ENCODE data around the gene IFITM1.
"Not testable (repeated sequence)": the region's sequence is repeated elsewhere in the genome, so short reads cannot be mapped to it uniquely, and the experiment has no call there.

Gene IFITM1

DNA sequence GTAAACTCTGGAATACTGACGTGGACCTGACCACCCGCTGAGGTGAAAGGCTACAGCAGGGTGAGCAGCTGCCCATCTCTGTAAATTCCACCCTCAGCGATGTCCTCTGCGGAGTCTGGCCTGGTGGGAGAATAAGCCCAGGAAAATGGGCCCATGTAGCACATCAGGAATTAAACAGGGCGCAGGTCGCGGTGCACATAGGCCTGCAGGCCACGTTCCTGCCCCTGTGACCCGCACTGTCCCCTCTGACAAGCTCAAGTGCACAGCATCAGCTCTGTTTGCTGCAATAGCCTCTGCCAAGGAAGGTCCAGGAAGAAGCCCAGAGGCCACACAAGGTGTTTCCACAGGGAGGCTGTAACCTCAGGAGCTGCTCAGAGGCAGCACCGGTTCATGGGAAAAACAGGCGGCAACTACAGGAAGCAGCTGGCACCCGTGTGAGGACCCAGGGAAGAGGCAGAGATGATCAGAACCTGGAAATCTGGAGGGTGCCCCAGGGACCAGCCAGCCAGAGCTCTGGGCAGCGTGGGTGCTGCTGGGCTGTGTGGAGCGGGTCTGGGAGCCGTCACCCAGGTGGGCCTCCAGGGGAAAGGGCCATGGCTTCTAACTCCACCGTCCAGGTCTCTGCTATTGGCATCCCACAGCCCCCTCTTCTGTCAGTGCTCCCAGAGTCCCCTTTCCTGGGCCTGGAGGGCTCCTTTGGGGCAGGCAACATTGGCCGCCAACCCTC is 7.0 kb upstream of the IFITM1 start:
- Histone ChIP-seq H3K9ac (ENCODE audit: low read length) (no peak overlapping the region), H3K9me2 (ENCODE audit: low read depth, low read length) (no peaks in the 10 kb centered on the region), H3F3A (ENCODE audit: insufficient read depth, low read length) (no peaks in the 10 kb centered on the region), H2AFZ (ENCODE audit: low read length) (no peak overlapping the region), H3K9me3 (ENCODE audit: low read length) (no peaks in the 10 kb centered on the region), H3K4me1 (ENCODE audit: insufficient read depth, low read length, severe bottlenecking) (peaks cover 7% of the 10 kb centered on the region), H3K27ac (ENCODE audit: low read depth, low read length, poor library complexity, severe bottlenecking) (no peak overlapping the region), H4K20me1 (ENCODE audit: insufficient read depth, low read length) (no peaks in the 10 kb centered on the region), H3K4me2 (ENCODE audit: low read length) (no peak overlapping the region), H3K79me2 (ENCODE audit: insufficient read depth, low read length) (no peaks in the 10 kb centered on the region), H3K4me3 (ENCODE audit: low read depth, low read length, poor library complexity, severe bottlenecking) (no peak overlapping the region), H3K27me3 (ENCODE audit: insufficient read depth, low read length) (peaks cover 3% of the 10 kb centered on the region), H3K36me3 (ENCODE audit: insufficient read depth, low read length) (no peaks in the 10 kb centered on the region)
- TF ChIP-seq, protein P1, sequence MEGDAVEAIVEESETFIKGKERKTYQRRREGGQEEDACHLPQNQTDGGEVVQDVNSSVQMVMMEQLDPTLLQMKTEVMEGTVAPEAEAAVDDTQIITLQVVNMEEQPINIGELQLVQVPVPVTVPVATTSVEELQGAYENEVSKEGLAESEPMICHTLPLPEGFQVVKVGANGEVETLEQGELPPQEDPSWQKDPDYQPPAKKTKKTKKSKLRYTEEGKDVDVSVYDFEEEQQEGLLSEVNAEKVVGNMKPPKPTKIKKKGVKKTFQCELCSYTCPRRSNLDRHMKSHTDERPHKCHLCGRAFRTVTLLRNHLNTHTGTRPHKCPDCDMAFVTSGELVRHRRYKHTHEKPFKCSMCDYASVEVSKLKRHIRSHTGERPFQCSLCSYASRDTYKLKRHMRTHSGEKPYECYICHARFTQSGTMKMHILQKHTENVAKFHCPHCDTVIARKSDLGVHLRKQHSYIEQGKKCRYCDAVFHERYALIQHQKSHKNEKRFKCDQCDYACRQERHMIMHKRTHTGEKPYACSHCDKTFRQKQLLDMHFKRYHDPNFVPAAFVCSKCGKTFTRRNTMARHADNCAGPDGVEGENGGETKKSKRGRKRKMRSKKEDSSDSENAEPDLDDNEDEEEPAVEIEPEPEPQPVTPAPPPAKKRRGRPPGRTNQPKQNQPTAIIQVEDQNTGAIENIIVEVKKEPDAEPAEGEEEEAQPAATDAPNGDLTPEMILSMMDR (IDR thresholded peaks at IDR 0.05; ENCODE audit: low read length): no peak
- TF ChIP-seq EZH2 (IDR thresholded peaks at IDR 0.05; ENCODE audit: borderline replicate concordance, low read length): no peak

DNA sequence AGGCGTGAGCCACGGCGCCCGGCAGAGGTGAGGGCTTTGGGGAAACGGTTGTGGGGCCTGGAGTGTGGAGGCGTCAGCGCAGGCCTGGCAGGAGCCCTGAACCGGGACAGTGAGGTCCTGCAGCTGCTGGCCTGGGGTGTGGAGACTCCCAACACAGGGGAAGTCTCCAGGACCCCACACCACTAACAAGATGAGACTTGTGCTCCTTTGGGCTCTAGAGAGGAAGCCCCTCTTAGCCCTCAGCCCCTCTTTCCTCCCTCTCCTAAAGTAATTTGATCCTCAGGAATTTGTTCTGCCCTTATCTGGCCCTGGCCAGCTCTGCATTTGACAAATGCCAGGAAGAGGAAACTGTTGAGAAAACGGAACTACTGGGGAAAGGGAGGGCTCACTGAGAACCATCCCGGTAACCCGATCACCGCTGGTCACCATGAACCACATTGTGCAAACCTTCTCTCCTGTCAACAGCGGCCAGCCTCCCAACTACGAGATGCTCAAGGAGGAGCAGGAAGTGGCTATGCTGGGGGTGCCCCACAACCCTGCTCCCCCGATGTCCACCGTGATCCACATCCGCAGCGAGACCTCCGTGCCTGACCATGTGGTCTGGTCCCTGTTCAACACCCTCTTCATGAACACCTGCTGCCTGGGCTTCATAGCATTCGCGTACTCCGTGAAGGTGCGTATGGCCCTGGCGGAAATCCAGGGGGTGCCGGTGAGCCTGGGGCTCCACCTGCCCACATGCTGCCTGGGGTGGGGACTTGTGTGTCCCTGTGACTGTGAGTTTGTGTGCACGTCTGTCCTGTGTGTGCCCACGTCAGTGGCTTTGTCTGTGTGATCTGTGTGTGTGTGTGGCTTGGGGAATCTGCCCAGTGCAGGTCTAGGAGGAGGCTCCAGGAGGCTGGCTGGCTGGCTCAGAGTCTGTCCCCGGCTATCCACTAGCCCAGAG is 5.8 kb upstream of the IFITM1 start, which contains the start of gene IFITM2:
Gene IFITM2, plus strand, starts transcription at position 51 of the 943 bp plus-strand sequence. Its CDS starts 377 bp downstream, at position 428.
- H3K4me1 ChIP-seq (ENCODE audit: insufficient read depth, low read length, severe bottlenecking); H3F3A ChIP-seq (ENCODE audit: insufficient read depth, low read length); H3K27ac ChIP-seq (ENCODE audit: low read depth, low read length, poor library complexity, severe bottlenecking); H2AFZ ChIP-seq (ENCODE audit: low read length); H4K20me1 ChIP-seq (ENCODE audit: insufficient read depth, low read length); H3K27me3 ChIP-seq (ENCODE audit: insufficient read depth, low read length); H3K36me3 ChIP-seq (ENCODE audit: insufficient read depth, low read length); H3K9me2 ChIP-seq (ENCODE audit: low read depth, low read length); H3K9me3 ChIP-seq (ENCODE audit: low read length); H3K79me2 ChIP-seq (ENCODE audit: insufficient read depth, low read length): not testable (repeated sequence)
- H3K4me2 ChIP-seq (ENCODE audit: low read length): peak within 1 kb of the TSS; percentile 42; the same call in 1 of the 2 replicates
- peak within 1 kb of the TSS; percentile 18; the same call in 1 of the 2 replicates for H3K9ac ChIP-seq (ENCODE audit: low read length)
- H3K4me3 ChIP-seq (ENCODE audit: low read depth, low read length, poor library complexity, severe bottlenecking): peak within 1 kb of the TSS; percentile 50

DNA sequence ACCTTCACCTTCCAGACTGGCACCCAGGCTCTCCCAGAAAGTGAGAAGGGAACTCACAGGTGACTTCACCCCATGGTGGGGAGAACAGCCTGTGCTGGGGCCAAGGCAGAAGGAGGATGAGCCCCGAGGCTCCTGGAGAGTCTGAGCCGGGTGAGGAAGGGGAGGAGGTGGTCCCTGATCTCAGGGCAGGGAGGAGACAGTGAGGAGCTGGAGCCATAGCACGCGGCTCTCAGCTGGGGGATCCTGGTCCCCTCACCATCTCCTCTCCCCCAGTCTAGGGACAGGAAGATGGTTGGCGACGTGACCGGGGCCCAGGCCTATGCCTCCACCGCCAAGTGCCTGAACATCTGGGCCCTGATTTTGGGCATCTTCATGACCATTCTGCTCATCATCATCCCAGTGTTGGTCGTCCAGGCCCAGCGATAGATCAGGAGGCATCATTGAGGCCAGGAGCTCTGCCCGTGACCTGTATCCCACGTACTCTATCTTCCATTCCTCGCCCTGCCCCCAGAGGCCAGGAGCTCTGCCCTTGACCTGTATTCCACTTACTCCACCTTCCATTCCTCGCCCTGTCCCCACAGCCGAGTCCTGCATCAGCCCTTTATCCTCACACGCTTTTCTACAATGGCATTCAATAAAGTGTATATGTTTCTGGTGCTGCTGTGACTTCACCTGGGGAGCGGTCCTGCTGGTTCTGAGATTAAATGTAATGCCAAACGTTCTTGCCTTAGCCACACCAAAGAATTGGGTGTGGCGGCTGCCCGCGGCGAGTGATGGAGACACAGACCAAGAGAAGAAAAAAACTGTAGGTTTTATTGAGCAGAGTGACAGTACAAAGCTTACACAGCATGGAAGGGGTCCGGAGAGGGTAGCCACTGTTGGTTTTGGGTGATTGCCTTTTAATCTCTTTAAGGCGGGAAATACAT is 4.8 kb upstream of the IFITM1 start:
- H3K4me1 ChIP-seq (ENCODE audit: insufficient read depth, low read length, severe bottlenecking): peaks cover 14% of the 10 kb centered on the region
- H3K27ac ChIP-seq (ENCODE audit: low read depth, low read length, poor library complexity, severe bottlenecking); H3K4me3 ChIP-seq (ENCODE audit: low read depth, low read length, poor library complexity, severe bottlenecking): not testable (repeated sequence)

DNA sequence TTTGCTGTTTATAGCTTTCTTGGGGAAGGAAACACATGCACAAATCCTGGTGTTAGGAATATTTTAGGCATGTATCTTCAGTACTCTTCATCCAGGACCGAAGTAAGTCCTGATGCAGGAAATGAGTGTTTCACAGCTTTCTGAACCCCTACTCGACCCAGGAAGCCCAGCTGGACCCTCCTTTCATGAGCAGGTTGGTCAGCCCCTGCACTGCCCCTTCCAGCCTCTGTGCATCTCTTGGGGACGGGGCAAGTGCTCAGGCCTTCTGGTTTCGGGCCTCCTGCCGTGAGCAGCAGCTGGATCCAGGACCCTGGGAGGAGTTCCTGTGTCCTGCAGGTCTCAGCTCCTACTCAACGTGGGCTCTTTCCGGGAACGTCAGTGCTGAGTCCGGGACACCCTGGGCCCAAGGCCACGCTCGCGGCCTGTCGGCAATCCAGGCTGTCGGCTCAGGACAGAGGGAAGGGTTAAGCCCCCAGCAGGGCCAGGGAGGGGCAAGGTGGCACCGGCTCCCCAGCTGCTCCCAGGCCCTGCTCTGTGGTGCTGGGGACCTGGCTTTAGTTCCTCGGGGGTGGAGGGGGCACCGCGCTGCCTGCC is 3.8 kb upstream of the IFITM1 start:
- not testable (repeated sequence) for H3K4me2 ChIP-seq (ENCODE audit: low read length)

More for the DNA sequence above, 4.8 kb upstream of the IFITM1 start:
- not testable (repeated sequence) for H3K27me3 ChIP-seq (ENCODE audit: insufficient read depth, low read length); H3K36me3 ChIP-seq (ENCODE audit: insufficient read depth, low read length); H2AFZ ChIP-seq (ENCODE audit: low read length); H3F3A ChIP-seq (ENCODE audit: insufficient read depth, low read length); H3K9ac ChIP-seq (ENCODE audit: low read length); H4K20me1 ChIP-seq (ENCODE audit: insufficient read depth, low read length); H3K9me2 ChIP-seq (ENCODE audit: low read depth, low read length); H3K4me2 ChIP-seq (ENCODE audit: low read length); H3K9me3 ChIP-seq (ENCODE audit: low read length); H3K79me2 ChIP-seq (ENCODE audit: insufficient read depth, low read length)

DNA sequence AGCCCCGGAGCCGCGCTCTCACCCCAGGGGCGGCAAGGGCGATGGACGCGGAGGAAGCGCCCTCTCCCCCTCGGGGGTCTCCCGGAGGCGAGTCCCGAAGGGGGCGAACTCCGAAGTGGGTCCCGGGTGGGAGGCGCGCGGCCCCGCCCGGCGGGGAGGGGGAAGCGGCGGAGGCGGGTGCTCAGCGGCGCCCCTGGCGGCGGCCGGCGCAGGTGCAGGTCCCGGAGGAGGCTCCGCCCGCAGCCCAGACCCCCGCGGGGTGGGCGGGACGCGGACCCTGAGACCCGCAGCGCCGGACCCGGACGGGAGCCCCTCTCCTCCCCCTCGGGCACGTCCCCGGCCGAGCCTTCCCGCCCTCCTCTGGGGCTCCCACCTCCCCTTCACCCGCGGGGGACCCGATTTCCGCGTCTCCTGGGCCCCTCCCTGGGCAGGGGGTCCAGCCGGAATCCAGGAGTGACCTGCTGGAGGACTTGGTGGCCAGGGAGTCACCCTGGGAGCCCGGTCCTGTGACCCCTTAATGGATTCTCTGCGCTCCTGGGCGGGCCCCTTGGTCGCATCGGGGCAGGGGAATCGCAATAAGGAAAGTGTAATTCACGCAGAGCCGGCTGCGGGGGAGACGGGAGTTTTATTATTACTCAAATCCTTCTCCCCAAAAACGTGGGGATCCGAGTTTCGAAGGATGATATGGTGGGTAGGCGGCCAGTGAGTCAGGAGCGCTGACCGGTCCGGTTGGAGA is 2.7 kb upstream of the IFITM1 start:
- H3K4me2 ChIP-seq (ENCODE audit: low read length); H3K9me3 ChIP-seq (ENCODE audit: low read length); H3K79me2 ChIP-seq (ENCODE audit: insufficient read depth, low read length); H2AFZ ChIP-seq (ENCODE audit: low read length); H4K20me1 ChIP-seq (ENCODE audit: insufficient read depth, low read length); H3K9me2 ChIP-seq (ENCODE audit: low read depth, low read length); H3K27me3 ChIP-seq (ENCODE audit: insufficient read depth, low read length); H3K36me3 ChIP-seq (ENCODE audit: insufficient read depth, low read length); H3F3A ChIP-seq (ENCODE audit: insufficient read depth, low read length); H3K27ac ChIP-seq (ENCODE audit: low read depth, low read length, poor library complexity, severe bottlenecking); H3K4me3 ChIP-seq (ENCODE audit: low read depth, low read length, poor library complexity, severe bottlenecking); H3K9ac ChIP-seq (ENCODE audit: low read length): not testable (repeated sequence)
- peaks cover 16% of the 10 kb centered on the region for H3K4me1 ChIP-seq (ENCODE audit: insufficient read depth, low read length, severe bottlenecking)

More for the DNA sequence above, 3.8 kb upstream of the IFITM1 start:
- not testable (repeated sequence) for H3K27me3 ChIP-seq (ENCODE audit: insufficient read depth, low read length); H2AFZ ChIP-seq (ENCODE audit: low read length); H3K9me2 ChIP-seq (ENCODE audit: low read depth, low read length); H3K9me3 ChIP-seq (ENCODE audit: low read length); H3K36me3 ChIP-seq (ENCODE audit: insufficient read depth, low read length); H3F3A ChIP-seq (ENCODE audit: insufficient read depth, low read length); H4K20me1 ChIP-seq (ENCODE audit: insufficient read depth, low read length); H3K4me3 ChIP-seq (ENCODE audit: low read depth, low read length, poor library complexity, severe bottlenecking); H3K27ac ChIP-seq (ENCODE audit: low read depth, low read length, poor library complexity, severe bottlenecking); H3K9ac ChIP-seq (ENCODE audit: low read length); H3K79me2 ChIP-seq (ENCODE audit: insufficient read depth, low read length)
- peaks cover 16% of the 10 kb centered on the region for H3K4me1 ChIP-seq (ENCODE audit: insufficient read depth, low read length, severe bottlenecking)
